Liver (tissue), 3 donors: Measurements from ENCODE around the gene CD109.

Experiments used
- ATF3 ChIP-seq: IDR thresholded peaks from 2 replicates; pipeline ENCODE4 v1.6.1; 2016; ENCODE audit warnings: antibody characterized with exemption
- CTCF ChIP-seq: fragments of 150-350 bp; IDR thresholded peaks from 2 replicates; pipeline ENCODE4 v1.5.1; 2017; ENCODE audit warnings: improper control_type of control experiment, low read depth, low read length; ENCODE audit not compliant: missing input control
- MAX ChIP-seq: IDR thresholded peaks from 2 replicates; pipeline ENCODE4 v1.6.1; 2016; ENCODE audit warnings: antibody characterized with exemption
- RAD21 ChIP-seq, 2 donors: IDR thresholded peaks; 2 replicates each; pipeline ENCODE4 v1.6.1; 2016; ENCODE audit warnings: antibody characterized with exemption in 2 of 2, mild to moderate bottlenecking in 2 of 2
- YY1 ChIP-seq: IDR thresholded peaks from 2 replicates; pipeline ENCODE4 v1.6.1; 2016; ENCODE audit warnings: antibody characterized with exemption, mild to moderate bottlenecking
- donor health status: healthy.
- donor health status: healthy.

- TF ChIP-seq YY1 = no peak
- TF ChIP-seq CTCF = no peak
- TF ChIP-seq ATF3 = no peak
- no peak for TF ChIP-seq MAX
- TF ChIP-seq RAD21 (IDR thresholded peaks at IDR 0.05) = no peak
These were observed 96.7 kb downstream of the CD109 start for GRCh38 chr6:73792738-73793137.
